B cell (primary cell): Measurements from ENCODE around the gene CAPNS1.

ENCODE experiments used
- CTCF ChIP-seq: fragments of 200-600 bp; IDR thresholded peaks from one replicate; pipeline ENCODE4 v1.8.0; 2022; ENCODE audit warnings: antibody characterized with exemption, mild to moderate bottlenecking
- EZH2 ChIP-seq: IDR thresholded peaks from 2 replicates; pipeline ENCODE4 v1.6.1; 2012; ENCODE audit warnings: borderline replicate concordance, low read depth, mild to moderate bottlenecking, moderate library complexity, low read length; ENCODE audit not compliant: insufficient read depth, poor library complexity, severe bottlenecking

- TF ChIP-seq EZH2 (no peak), CTCF (no peak)
Measured at GRCh38 chr19:36106991-36107390, 32.9 kb upstream of the CAPNS1 start.
